Adipocyte (in vitro differentiated cells): ENCODE data around the gene TACSTD2.
"Not testable (repeated sequence)": the region's sequence is repeated elsewhere in the genome, so short reads cannot be mapped to it uniquely, and the experiment has no call there.

ENCODE experiments used
- DNase-seq: peaks from one replicate; pipeline ENCODE4 v3.0.0-alpha.2; 2015; ENCODE audit warnings: low read depth
- H3K27me3 ChIP-seq: replicated peaks from 2 replicates; pipeline ENCODE4 v1.7.0; 2013; ENCODE audit warnings: mild to moderate bottlenecking, low read length, moderate library complexity; ENCODE audit not compliant: control insufficient read depth, insufficient read depth
- H3K36me3 ChIP-seq: 2 replicates; pipeline ENCODE4 v1.7.0; 2013; ENCODE audit warnings: low read length, mild to moderate bottlenecking, moderate library complexity; ENCODE audit not compliant: control insufficient read depth, insufficient read depth, severe bottlenecking
- H3K4me1 ChIP-seq: 2 replicates; pipeline ENCODE4 v1.7.0; 2013; ENCODE audit warnings: mild to moderate bottlenecking, low read length, moderate library complexity; ENCODE audit not compliant: control insufficient read depth, insufficient read depth
- H3K4me3 ChIP-seq: 2 replicates; pipeline ENCODE4 v1.7.0; 2013; ENCODE audit warnings: mild to moderate bottlenecking, low read length, moderate library complexity
- H3K9ac ChIP-seq: 2 replicates; pipeline ENCODE4 v1.7.0; 2013; ENCODE audit warnings: mild to moderate bottlenecking, low read length, moderate library complexity
- H3K9me3 ChIP-seq: 2 replicates; pipeline ENCODE4 v1.7.0; 2013; ENCODE audit warnings: mild to moderate bottlenecking, low read length, moderate library complexity; ENCODE audit not compliant: control insufficient read depth

Gene TACSTD2

DNA sequence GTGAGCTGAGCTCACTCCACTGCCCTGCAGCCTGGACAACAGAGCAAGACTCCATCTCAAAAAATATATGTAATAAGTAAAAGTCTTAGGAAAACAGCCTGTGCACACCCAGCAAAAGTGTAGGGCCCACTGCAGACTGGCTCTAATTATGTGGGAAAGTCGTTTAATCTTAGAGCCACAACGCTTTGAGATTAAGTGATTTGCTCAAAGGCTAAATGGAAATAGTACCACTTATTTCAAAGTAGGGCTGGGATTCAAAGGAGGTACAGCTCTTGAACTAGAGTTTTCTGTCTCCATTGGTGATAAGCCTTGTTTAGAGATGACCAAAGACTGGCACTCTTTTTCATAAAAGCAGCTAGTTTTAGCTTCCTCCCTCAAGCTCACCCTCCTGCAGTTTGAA is 2.2 kb downstream of the TACSTD2 start:
- peaks cover 22% of the 10 kb centered on the region for H3K27me3 ChIP-seq

DNA sequence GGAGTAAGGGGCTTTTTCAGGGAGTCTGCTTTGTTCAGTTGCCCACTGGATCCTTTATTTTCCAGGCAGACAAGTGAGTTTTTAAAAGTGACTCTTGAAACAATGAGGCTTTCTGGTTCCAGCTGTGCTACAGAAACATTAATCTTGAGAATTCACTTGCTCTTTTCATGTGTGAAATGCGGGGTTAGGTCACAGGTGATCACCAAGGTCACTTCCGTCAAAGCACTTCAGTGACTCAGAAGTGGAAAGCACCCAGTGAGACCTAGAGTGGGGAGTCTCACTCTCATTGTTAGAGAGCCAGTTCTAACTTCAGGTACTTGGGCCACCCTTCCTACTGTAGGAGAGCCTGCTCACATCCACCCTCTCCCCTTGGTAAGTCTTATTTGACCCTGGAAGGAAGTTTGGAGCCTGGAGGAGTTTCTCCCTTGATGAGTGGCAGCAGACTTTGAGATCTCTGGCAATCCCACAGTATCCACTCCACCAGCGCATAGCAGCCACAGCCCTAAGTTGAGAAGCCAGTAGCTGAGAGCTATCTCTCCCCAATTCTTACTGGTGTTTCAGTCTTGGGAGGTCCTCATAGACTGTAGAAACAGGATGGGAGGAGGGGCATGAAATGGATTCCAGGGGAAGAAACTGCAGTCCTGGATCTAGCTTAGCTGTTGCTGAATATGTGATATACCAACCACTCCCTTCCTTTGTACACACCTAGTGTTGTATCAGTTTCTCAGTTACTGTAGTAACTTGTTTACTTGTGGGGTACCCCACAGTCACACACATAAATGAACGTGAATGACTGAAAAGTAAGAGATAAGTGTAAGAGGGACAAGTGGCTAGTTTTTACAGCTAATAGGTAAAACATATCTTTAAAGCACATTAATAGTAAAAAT is 3.1 kb downstream of the TACSTD2 start:
- no peak overlapping the region for H3K9ac ChIP-seq
- H3K4me1 ChIP-seq, result peaks cover 5% of the 10 kb centered on the region
- H3K36me3 ChIP-seq, result no peaks in the 10 kb centered on the region
- DNase-seq, result no peak
- peaks cover 22% of the 10 kb centered on the region for H3K27me3 ChIP-seq
- no peaks in the 10 kb centered on the region for H3K9me3 ChIP-seq
- H3K4me3 ChIP-seq, result no peak overlapping the region

More for the DNA sequence above, 2.2 kb downstream of the TACSTD2 start:
- Histone ChIP-seq H3K4me3 (no peak overlapping the region), H3K9me3 (no peaks in the 10 kb centered on the region), H3K36me3 (no peaks in the 10 kb centered on the region), H3K9ac (no peak overlapping the region), H3K4me1 (peaks cover 5% of the 10 kb centered on the region)
- DNase-seq, result no peak

DNA sequence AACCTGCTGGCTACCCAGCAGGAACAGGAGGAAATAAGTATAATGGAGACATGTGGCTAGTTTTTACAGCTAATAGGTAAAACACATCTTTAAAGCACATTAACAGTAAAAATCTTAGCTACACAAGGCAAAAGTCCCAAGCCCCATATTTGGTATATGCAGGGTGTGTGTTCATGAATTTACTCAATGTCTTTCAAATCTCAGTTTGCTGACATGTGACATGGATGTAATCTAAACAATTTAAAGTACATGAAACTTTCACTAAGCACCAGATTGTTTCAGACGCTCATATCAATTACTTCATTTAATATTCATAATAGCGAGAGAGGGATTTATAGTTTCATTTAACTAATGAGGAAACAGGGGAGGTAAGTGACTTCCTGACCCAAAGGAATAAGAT is 3.9 kb downstream of the TACSTD2 start:
- no peaks in the 10 kb centered on the region for H3K9me3 ChIP-seq
- H3K4me1 ChIP-seq, result peaks cover 5% of the 10 kb centered on the region
- DNase-seq, result no peak
- no peak overlapping the region for H3K9ac ChIP-seq
- no peaks in the 10 kb centered on the region for H3K36me3 ChIP-seq
- no peak overlapping the region for H3K4me3 ChIP-seq
- peaks cover 22% of the 10 kb centered on the region for H3K27me3 ChIP-seq

DNA sequence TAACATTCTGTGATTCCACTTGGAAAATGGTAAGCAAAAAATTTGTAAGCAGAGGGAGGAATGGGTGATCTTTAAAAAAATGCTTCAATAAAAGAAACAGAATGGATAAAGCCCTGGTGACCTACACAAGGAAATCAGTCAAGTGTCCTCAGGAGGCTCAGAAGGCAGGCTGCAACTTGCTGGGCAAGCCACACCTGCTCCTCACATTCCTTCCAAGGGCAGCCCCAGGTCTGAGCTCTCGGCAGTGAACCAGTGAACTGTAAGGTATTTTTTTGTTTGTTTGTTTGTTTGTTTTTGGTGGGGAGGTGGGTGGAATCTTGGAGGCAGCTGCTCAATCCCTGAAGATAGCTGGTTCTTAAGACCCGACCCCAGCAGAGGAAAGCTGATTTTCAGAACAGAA is 4.4 kb downstream of the TACSTD2 start:
- Histone ChIP-seq H3K9ac (no peak overlapping the region), H3K27me3 (peaks cover 22% of the 10 kb centered on the region), H3K36me3 (no peaks in the 10 kb centered on the region), H3K9me3 (no peaks in the 10 kb centered on the region), H3K4me1 (peaks cover 5% of the 10 kb centered on the region), H3K4me3 (no peak overlapping the region)
- no peak for DNase-seq

DNA sequence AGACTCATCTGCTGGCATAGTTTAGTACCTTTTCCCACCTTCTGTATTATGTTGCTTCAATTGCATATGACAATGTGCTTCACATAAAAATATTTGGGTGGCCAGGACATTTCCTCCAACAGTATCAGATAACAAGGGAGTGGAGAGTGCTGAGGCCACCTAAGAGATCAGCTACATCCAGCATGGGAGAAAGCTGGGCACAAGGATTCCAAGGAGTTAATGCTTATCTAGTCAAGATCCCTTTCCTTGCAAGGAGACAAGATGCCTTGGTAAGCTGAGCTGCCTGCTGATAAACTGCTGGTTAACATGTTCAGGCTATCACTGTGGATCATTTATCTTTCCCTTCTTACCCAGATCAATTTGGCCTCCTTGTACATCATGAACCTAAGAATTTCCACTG is 5.4 kb downstream of the TACSTD2 start:
- no peaks in the 10 kb centered on the region for H3K9me3 ChIP-seq
- no peaks in the 10 kb centered on the region for H3K36me3 ChIP-seq
- peaks cover 22% of the 10 kb centered on the region for H3K27me3 ChIP-seq
- no peak for DNase-seq
- H3K9ac ChIP-seq, result no peak overlapping the region
- H3K4me1 ChIP-seq, result peaks cover 5% of the 10 kb centered on the region
- no peak overlapping the region for H3K4me3 ChIP-seq

DNA sequence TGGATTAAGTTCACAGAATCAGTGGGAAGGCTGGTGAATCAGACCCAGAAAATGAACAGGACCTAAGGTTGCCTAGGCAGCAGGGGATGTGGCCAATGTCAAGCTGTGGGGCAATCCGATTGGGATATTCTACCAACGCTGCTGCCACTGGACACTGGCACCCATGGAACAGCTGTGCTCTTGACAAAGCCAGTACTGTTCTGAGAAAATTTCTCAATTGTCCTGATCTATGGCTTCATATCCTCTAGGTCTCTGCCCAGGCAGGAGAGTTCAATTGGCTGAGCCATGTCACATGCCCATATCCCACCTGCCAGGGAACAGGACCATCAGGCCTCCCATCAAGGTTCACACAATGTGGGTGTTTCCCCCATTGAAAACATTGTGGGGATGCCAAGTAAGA is 6.2 kb downstream of the TACSTD2 start:
- H3K4me3 ChIP-seq, result no peak overlapping the region
- no peaks in the 10 kb centered on the region for H3K36me3 ChIP-seq
- no peaks in the 10 kb centered on the region for H3K9me3 ChIP-seq
- H3K27me3 ChIP-seq, result peaks cover 22% of the 10 kb centered on the region
- DNase-seq, result no peak
- peaks cover 5% of the 10 kb centered on the region for H3K4me1 ChIP-seq
- no peak overlapping the region for H3K9ac ChIP-seq

DNA sequence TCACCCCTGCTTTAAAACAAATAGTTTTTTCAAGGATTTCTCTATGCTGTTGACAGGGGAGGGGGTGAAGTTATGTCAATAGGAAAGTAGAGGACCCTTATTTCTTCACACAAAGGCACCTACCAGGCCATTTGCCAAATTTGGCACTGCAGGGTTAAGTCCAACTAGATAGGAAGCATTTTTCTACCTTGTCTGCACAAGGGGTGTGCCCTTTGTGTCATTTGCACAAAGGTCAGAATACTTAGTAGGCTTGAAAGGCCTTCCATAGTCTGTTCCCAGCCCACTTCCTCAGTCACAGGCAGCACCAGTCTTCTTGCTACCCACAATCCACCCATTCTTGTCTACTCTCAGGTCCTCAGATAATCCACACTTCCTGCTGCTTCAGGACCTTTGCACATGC is 7.0 kb downstream of the TACSTD2 start:
- no peaks in the 10 kb centered on the region for H3K9me3 ChIP-seq
- no peak overlapping the region for H3K4me3 ChIP-seq
- peaks cover 5% of the 10 kb centered on the region for H3K4me1 ChIP-seq
- no peaks in the 10 kb centered on the region for H3K36me3 ChIP-seq
- no peak overlapping the region for H3K9ac ChIP-seq
- H3K27me3 ChIP-seq, result peaks cover 17% of the 10 kb centered on the region
- DNase-seq, result no peak

DNA sequence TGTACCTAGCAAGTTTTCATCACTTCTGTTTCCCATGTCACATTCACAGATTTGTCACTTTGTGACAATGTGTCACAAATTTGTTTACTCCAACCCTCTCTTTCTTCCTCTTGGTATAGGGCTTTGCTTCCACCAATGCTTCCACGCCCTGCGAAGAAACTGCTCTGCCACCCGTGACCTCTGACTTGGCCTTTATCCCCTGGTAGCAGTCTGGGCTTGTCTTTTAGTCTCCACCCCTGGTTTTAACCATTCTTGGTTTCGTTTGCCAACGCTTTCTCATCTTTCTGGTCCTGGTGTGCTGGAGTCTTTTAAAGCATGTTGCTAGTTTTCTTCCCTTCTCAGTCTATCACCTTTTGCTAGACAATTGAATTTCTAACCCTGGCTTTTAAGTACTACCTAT is 8.1 kb downstream of the TACSTD2 start:
- Histone ChIP-seq H3K4me1 (peaks cover 5% of the 10 kb centered on the region), H3K9me3 (no peaks in the 10 kb centered on the region), H3K36me3 (no peaks in the 10 kb centered on the region), H3K9ac (no peak overlapping the region), H3K4me3 (no peak overlapping the region), H3K27me3 (peaks cover 15% of the 10 kb centered on the region)
- DNase-seq, result no peak

DNA sequence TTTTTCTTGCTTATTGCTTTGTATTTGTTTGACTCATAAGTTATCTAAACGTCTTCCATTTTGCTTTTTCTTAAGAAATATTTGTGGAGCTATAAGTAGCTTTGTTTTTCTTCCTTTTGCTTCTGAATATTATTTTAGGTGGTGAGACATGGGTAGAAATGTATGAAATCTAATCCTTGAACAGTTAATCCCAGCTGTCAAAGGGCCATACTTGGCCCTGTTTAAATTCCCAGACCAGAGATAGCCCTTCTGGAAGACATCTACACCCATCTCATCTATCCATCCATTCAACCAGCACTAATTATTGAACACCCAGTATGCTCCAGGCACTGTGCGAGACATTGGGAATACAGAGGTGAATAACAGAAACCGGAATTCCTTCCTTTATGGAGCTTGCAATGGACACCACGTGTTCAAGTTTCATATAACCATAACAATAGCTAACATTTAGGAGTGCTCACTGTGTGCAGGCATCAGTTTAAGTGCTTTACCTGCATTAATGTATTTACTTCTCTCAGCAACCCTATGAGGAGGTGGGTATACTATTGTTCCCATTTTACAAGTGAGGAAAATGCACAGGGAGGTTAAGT is 8.7 kb downstream of the TACSTD2 start:
- Histone ChIP-seq H3K9ac (no peak overlapping the region), H3K9me3 (no peaks in the 10 kb centered on the region), H3K36me3 (no peaks in the 10 kb centered on the region), H3K4me3 (no peak overlapping the region), H3K4me1 (peaks cover 5% of the 10 kb centered on the region), H3K27me3 (peaks cover 11% of the 10 kb centered on the region)
- no peak for DNase-seq

DNA sequence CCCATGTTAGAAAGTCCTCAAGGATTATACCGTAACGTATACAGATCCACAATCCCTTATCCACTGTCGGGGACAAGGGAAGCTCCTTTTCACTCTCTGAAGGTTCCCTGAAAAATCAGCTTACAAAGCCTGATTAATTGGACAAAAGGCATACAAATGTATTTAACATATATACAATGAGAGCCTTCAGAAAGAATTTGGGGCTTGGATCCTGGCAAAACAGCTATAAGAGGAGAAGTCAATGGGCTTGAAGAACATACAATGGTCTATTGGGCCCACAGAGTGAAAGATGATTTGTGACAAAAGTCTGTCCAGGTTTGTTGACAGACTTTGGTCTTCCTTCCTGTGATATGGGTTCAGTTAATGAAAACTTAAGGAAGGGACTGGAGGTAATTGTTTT is 10.7 kb downstream of the TACSTD2 start:
- Histone ChIP-seq H3K9ac (no peak overlapping the region), H3K4me3 (no peak overlapping the region), H3K27me3 (peaks cover 3% of the 10 kb centered on the region), H3K9me3 (no peaks in the 10 kb centered on the region), H3K36me3 (no peaks in the 10 kb centered on the region), H3K4me1 (peaks cover 4% of the 10 kb centered on the region)
- DNase-seq, result no peak

DNA sequence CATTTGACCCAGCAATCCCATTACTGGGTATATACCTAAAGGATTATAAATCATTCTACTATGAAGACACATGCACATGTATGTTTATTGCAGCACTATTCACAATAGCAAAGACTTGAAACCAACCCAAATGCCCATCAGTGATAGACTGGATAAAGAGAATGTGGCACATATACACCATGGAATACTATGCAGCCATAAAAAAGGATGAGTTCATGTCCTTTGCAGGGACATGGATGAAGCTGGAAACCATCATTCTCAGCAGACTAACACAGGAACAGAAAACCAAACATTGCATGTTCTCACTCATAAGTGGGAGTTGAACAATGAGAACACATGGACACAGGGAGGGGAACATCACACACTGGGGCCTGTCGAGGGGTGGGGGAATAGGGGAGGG is 13.3 kb downstream of the TACSTD2 start:
- not testable (repeated sequence) for H3K27me3 ChIP-seq, H3K4me1 ChIP-seq, H3K9ac ChIP-seq, DNase-seq, H3K36me3 ChIP-seq, H3K4me3 ChIP-seq
- peaks cover 10% of the 10 kb centered on the region for H3K9me3 ChIP-seq
